Adrenal gland (tissue), 5 donors: ENCODE results near the gene MYBPHL.

Experiments
- CTCF ChIP-seq, 6 experiments: fragments of 450-650 bp in 4 of 6; fragments of 200-600 bp in 2 of 6; sonication (generic) in 1 of 6; IDR thresholded peaks; 1 replicate in 5 of 6; 2 replicates in 1 of 6; pipeline versions ENCODE4 v1.5.1 to v1.8.0; 2016 to 2021; ENCODE audit warnings: antibody characterized with exemption in 6 of 6, mild to moderate bottlenecking in 2 of 6, moderate library complexity in 1 of 6
- POLR2A ChIP-seq, 2 donors: fragments of 450-650 bp; IDR thresholded peaks; one replicate each; pipeline ENCODE4 v1.6.1; 2017; ENCODE audit warnings: antibody characterized with exemption in 2 of 2, mild to moderate bottlenecking in 2 of 2, moderate library complexity in 1 of 2
- donor health status: DM: no; HTN: no; CAD: no.

- TF ChIP-seq CTCF (IDR thresholded peaks at IDR 0.05), result no peak
- TF ChIP-seq POLR2A (IDR thresholded peaks at IDR 0.05), result no peak
These were observed 4.9 kb downstream of the MYBPHL start for GRCh38 chr1:109301874-109302273.
